NT2/D1 (cell line): Measurements from ENCODE around the gene SIN3A.

Experiments
- YY1 ChIP-seq: IDR thresholded peaks from 2 replicates; pipeline ENCODE4 v1.6.1; 2011; ENCODE audit not compliant: insufficient read length, insufficient read depth
- ZNF274 ChIP-seq: IDR thresholded peaks from 2 replicates; pipeline ENCODE4 v1.6.1; 2011; ENCODE audit warnings: mild to moderate bottlenecking, low read depth, low read length

DNA sequence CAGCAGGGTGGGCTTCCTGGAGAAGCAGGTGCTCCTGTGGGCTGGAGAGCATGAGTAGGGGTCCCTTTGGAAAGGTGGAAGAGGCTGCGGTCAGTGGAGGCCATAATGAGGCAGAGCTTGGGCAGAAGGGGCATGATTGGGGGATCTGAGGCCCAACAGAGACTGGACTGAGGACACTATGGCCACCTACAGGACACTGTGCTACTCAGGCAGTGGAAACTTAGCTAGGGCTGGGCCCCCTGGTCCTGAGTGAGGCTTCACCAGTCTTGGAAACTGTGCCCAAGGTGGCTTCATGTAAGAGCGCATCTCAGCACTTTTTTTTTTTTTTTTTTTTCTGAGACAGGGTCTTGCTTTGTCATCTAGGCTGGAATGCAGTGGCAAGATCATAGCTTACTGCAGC lies 121.9 kb downstream of the SIN3A start:
- TF ChIP-seq ZNF274 (no peak), YY1 (no peak)
